AG04449 (cell line): ENCODE results near the gene AFDN.

Source experiments
- CTCF ChIA-PET: fragments of 350-600 bp; formaldehyde crosslinking; extraction: SDS; loops from one replicate; lab custom pipeline; 2021; ENCODE audit warnings: antibody characterized with exemption; lab: Yijun Ruan, JAX
- POLR2A ChIA-PET: fragments of 400-600, 350-600 bp; formaldehyde crosslinking; extraction: SDS; loops from one replicate; lab custom pipeline; 2020; ENCODE audit warnings: antibody characterized with exemption, inconsistent platforms; lab: Yijun Ruan, JAX
- DNase-seq: peaks from one replicate; pipeline ENCODE4 v3.0.0-alpha.2; 2010; ENCODE audit warnings: low read depth, low spot score
- H3K4me3 ChIP-seq: 2 replicates; pipeline ENCODE4 v1.5.1; 2011; ENCODE audit warnings: low read depth, mild to moderate bottlenecking, control low read depth, low read length
- TF ChIP-seq, protein P1 (sequence below): IDR thresholded peaks from one replicate; pipeline ENCODE4 v1.5.1; 2011; ENCODE audit warnings: mild to moderate bottlenecking, moderate library complexity, low read length, control low read depth, inconsistent platforms; ENCODE audit not compliant: insufficient read depth; ENCODE audit errors: missing control alignments

AFDN gene

DNA sequence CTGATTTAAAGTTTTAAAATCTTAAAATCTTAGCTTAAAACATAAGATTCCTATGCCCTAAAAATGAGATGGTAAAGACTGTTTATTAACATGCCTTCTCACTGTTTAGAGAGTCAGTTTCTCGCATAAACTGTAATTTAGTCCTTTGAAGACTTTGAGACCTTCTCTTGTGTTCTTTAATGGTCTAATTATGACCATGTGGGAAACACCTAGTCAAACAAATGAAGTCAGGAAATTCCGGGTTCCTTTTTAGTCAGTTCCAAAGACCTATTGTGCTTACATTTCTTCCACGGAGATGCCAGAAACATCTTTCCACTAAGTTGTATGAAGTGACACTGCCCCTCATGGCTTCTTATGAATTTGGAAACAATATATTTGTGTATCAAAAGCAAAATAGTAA lies 106.6 kb downstream of the AFDN start:
- no peak for DNase-seq
- ChIA-PET POLR2A (no interaction called here), CTCF (no interaction called here)

DNA sequence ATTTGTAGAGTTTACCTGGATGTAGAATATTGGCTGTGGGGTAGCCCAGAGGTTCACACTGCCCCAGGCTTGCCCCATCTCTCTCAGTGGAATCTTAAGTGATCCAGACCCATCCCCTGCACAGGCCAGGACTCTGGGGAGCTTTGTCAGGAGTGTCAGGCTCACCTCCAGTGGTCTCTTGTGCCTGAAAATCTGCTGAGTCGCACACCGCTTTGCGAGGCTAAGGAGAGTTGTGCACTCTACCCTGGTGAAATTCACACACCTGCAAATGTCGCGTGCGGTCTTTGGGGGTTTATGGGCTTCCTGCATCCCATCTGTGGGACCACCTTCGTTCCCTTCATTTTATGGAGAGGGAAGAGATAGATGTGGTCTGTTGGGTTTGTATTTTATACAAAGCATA lies 107.1 kb downstream of the AFDN start:
- TF ChIP-seq, protein P1, sequence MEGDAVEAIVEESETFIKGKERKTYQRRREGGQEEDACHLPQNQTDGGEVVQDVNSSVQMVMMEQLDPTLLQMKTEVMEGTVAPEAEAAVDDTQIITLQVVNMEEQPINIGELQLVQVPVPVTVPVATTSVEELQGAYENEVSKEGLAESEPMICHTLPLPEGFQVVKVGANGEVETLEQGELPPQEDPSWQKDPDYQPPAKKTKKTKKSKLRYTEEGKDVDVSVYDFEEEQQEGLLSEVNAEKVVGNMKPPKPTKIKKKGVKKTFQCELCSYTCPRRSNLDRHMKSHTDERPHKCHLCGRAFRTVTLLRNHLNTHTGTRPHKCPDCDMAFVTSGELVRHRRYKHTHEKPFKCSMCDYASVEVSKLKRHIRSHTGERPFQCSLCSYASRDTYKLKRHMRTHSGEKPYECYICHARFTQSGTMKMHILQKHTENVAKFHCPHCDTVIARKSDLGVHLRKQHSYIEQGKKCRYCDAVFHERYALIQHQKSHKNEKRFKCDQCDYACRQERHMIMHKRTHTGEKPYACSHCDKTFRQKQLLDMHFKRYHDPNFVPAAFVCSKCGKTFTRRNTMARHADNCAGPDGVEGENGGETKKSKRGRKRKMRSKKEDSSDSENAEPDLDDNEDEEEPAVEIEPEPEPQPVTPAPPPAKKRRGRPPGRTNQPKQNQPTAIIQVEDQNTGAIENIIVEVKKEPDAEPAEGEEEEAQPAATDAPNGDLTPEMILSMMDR, result no peak
- H3K4me3 ChIP-seq, result no peak overlapping the region
- CTCF ChIA-PET, result no interaction called here
- POLR2A ChIA-PET, result no interaction called here
- DNase-seq, result no peak

More for the DNA sequence above, 106.6 kb downstream of the AFDN start:
- H3K4me3 ChIP-seq, result no peak overlapping the region
- TF ChIP-seq, protein P1, result no peak

DNA sequence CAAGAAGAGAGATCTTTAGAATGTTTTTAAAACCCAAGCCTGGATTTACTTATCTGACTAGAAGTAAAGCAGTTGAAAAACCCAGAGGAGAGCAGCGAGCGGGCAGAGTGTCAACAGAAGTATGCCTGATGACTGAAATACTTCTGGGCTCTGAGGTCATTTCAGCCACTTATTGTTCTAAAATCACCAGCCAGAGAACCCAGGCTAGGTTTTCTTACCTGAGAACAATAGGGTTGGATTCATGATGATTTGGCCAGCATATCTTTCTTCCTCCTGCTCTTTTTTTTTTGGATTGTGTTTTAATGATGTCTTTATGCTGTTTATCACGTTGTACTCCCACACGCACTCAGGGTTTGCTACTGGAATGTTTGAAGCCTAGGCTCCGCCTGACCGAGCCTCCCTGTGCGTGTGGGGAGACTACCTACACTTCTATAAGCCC lies 107.7 kb downstream of the AFDN start:
- TF ChIP-seq, protein P1, result no peak
- no peak overlapping the region for H3K4me3 ChIP-seq
- POLR2A ChIA-PET, result no interaction called here
- CTCF ChIA-PET, result no interaction called here
- no peak for DNase-seq

DNA sequence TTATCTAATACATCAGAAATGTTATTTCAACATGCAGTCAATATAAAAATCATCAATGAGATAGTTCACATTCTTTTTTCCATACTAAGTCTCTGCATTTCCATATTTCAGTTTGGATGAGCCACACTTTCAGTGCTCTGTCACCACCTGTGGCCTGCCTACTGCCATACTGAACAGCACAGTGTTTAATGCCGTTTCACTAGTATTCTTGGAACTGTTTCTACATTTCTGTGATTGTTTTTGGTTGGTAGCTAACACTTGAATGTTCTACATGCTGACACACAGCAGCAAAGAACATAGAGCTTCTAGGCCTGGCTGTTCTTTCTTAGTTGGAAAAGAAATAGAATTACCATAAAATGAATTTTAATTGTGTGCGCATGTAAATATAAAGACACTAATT lies 109.3 kb downstream of the AFDN start:
- no peak for DNase-seq
- POLR2A ChIA-PET, result no interaction called here
- CTCF ChIA-PET, result no interaction called here
- TF ChIP-seq, protein P1, result no peak
- H3K4me3 ChIP-seq, result no peak overlapping the region

DNA sequence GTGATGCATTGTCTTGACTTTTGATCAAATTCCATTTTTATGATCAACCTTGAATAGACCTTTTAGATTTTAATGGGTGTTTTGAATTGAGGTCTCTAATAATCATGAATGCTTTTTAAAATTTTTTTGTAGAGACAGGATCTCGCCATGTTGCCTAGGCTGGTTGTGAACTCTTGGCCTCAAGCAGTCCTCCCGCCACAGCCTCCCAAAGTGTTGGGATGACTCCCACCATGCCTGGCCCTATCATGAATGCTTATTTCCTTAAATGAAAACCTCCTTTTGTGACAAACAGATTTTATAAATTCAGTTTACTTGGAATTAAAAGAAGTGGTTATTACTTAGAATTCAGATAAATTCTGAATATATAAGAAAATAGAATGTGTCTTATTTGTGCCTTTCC lies 110.6 kb downstream of the AFDN start:
- ChIA-PET CTCF (no interaction called here), POLR2A (no interaction called here)
- TF ChIP-seq, protein P1, result no peak
- no peak overlapping the region for H3K4me3 ChIP-seq
- DNase-seq, result no peak

DNA sequence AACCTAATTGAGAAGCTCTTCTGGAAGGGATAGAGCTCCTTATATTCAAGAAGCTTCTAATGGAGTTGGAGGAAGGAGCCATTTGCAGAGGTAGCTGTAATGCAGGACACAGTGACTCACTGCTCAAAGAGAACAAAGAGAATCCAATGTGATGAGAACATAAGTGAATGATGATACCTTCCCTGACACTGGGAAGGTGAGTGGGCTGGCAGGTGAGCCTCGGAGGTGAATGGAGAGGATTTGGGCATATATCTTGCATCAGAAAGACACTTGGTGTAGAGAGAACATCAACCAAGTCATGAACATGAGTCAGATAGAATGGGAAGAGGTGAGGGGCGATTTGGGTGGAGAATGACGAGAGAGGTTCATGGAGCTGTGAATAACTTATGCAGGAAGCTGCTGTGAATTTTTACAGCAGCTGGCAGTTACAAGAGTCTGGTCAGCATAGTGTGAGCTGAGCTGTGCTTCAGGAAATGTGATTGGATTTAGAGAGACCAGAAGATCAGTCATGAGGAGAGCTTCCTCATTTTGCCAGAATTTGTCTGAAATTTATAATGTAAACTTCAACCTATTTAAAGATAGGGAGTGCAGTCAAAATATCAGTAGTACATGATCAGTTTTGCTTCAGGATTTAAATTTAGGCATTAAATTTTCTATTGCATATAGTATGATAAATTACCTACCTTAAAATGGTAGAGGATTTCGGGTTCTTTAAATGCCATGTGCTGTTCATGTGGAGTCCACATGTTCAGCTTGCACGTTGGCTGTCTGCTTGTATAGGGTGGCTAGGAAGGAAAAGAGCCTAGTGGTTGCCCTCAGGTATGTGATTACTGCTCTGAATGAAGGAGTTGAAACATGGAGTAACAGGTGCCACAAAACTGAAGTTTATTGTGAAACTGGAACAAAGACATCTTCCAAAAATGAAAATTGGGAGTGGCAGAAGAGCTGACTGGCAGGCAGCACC lies 111.5 kb downstream of the AFDN start:
- no peak overlapping the region for H3K4me3 ChIP-seq
- POLR2A ChIA-PET, result interaction anchor here (0.6 kb wide), 1 partner anchor 43 kb away, joined by 3 read pairs; no protein-coding TSS in a partner anchor
- CTCF ChIA-PET, result no interaction called here
- DNase-seq, result no peak
- TF ChIP-seq, protein P1, result no peak
